Body of pancreas (tissue), 4 donors: Measurements from ENCODE around the gene CLPTM1.

Source experiments
- CTCF ChIP-seq, 7 experiments: fragments of 450-650 bp in 4 of 7; fragments of 200-600 bp in 3 of 7; sonication (generic) in 3 of 7; IDR thresholded peaks; one replicate each; pipeline ENCODE4 v1.5.1; 2016 to 2019; ENCODE audit warnings: antibody characterized with exemption in 7 of 7
- POLR2A ChIP-seq, 3 donors: fragments of 450-650 bp; IDR thresholded peaks; one replicate each; pipeline ENCODE4 v1.6.1; 2016; ENCODE audit warnings: antibody characterized with exemption in 3 of 3, mild to moderate bottlenecking in 2 of 3

- TF ChIP-seq POLR2A (IDR thresholded peaks at IDR 0.05) (no peak), CTCF (IDR thresholded peaks at IDR 0.05) (no peak)
These were observed 32.0 kb downstream of the CLPTM1 start for GRCh38 chr19:44987148-44987675.
